HCT116 (cell line): Measurements from ENCODE around the gene KCNJ4. TPM values are rescaled to one million over a fixed set of nuclear protein-coding genes. Genes with fewer than 3 reads are reported as not detected.

Experiments
- ATAC-seq: fragments of 200-7000 bp; cut with Tn5 transposase; 2 replicates; pipeline ENCODE4 v1.9.1; 2020; ENCODE audit warnings: mild to moderate bottlenecking, moderate library complexity
- BruUV-seq: library from RNA; stranded (reverse); fragments of 400-500 nt; replicated peaks from 2 replicates; lab custom pipeline; 2021; lab: Mats Ljungman, UMichigan
- CTCF ChIA-PET: fragments of 300-600 bp; sonication (Branson Sonifier 250); formaldehyde crosslinking; loops from one replicate; lab custom pipeline; 2021; ENCODE audit warnings: antibody characterized with exemption; lab: Charles Lee
- POLR2A ChIA-PET: fragments of 300-600, 350-600 bp; sonication (Branson Sonifier 250); formaldehyde crosslinking; loops from one replicate; lab custom pipeline; 2021; ENCODE audit warnings: antibody characterized with exemption; lab: Charles Lee
- RAD21 ChIA-PET, 2 experiments: fragments of 300-600 bp; sonication (Branson Sonifier 250); formaldehyde crosslinking; loops; one replicate each; lab custom pipeline; 2023; ENCODE audit warnings: low total read pairs in 2 of 2; ENCODE audit not compliant: uncharacterized antibody in 2 of 2, unreplicated experiment in 2 of 2, low non-redundant PET in 1 of 2; lab: Charles Lee
- DNase-seq: peaks from one replicate; pipeline ENCODE4 v3.0.0-alpha.2; 2010; ENCODE audit warnings: low read depth, low spot score
- H2AFZ ChIP-seq: fragments of 200-600 bp; shearing (Covaris generic), sonication (generic); 2 replicates; pipeline ENCODE4 v1.6.1; 2017; ENCODE audit warnings: low read depth, mixed run types, mixed read lengths, antibody characterized with exemption, low read length; ENCODE audit not compliant: poor library complexity, severe bottlenecking
- H3K27ac ChIP-seq: 2 replicates; pipeline ENCODE4 v1.5.1; 2012; ENCODE audit warnings: low read depth, low read length
- H3K27me3 ChIP-seq: fragments of 200-600 bp; sonication (generic); 2 replicates; pipeline ENCODE4 v1.6.1; 2016; ENCODE audit warnings: mixed run types, low read length, mixed read lengths; ENCODE audit not compliant: insufficient read depth
- H3K36me3 ChIP-seq, 2 experiments: fragments of 200-500 bp in 1 of 2; fragments of 200-600 bp in 1 of 2; sonication (Bioruptor generic) in 1 of 2; sonication (generic) in 1 of 2; 2 replicates each; pipeline versions ENCODE4 v1.5.1 to v1.6.1; 2014 to 2016; ENCODE audit warnings: low read length in 2 of 2, inconsistent platforms in 1 of 2, mixed read lengths in 1 of 2, mixed run types in 1 of 2; ENCODE audit not compliant: insufficient read depth in 2 of 2, control insufficient read depth in 1 of 2
- H3K4me1 ChIP-seq, 2 experiments: fragments of 200-600 bp in 1 of 2; sonication (generic) in 1 of 2; 2 replicates each; pipeline versions ENCODE4 v1.5.1 to v1.6.1; 2012 to 2017; ENCODE audit warnings: low read length in 2 of 2, inconsistent platforms in 1 of 2, mild to moderate bottlenecking in 1 of 2, mixed read lengths in 1 of 2, mixed run types in 1 of 2, moderate library complexity in 1 of 2; ENCODE audit not compliant: insufficient read depth in 2 of 2, control insufficient read depth in 1 of 2
- H3K4me2 ChIP-seq: fragments of 200-600 bp; sonication (generic); 2 replicates; pipeline ENCODE4 v1.6.1; 2017; ENCODE audit warnings: mixed run types, low read length, mixed read lengths
- H3K4me3 ChIP-seq, 2 experiments: fragments of 200-600 bp in 1 of 2; sonication (generic) in 1 of 2; replicated peaks in 1 of 2; 2 replicates each; pipeline ENCODE4 v1.5.1; 2011 to 2016; ENCODE audit warnings: low read length in 2 of 2, control low read depth in 1 of 2, low read depth in 1 of 2, mild to moderate bottlenecking in 1 of 2, mixed read lengths in 1 of 2, mixed run types in 1 of 2
- H3K79me2 ChIP-seq: fragments of 200-600 bp; sonication (generic); 2 replicates; pipeline ENCODE4 v1.6.1; 2017; ENCODE audit warnings: mild to moderate bottlenecking, mixed run types, low read length, moderate library complexity, mixed read lengths; ENCODE audit not compliant: insufficient read depth
- H3K9ac ChIP-seq: fragments of 200-600 bp; sonication (generic); 2 replicates; pipeline ENCODE4 v1.6.1; 2016; ENCODE audit warnings: low read length, mixed read lengths
- H3K9me2 ChIP-seq: fragments of 200-600 bp; sonication (generic), shearing (Covaris generic); 2 replicates; pipeline ENCODE4 v1.6.1; 2017; ENCODE audit warnings: mixed run types, mild to moderate bottlenecking, moderate library complexity; ENCODE audit not compliant: insufficient read depth
- H3K9me3 ChIP-seq, 2 experiments: fragments of 200-500 bp in 1 of 2; fragments of 200-600 bp in 1 of 2; sonication (Bioruptor generic) in 1 of 2; sonication (generic) in 1 of 2; 2 replicates each; pipeline ENCODE4 v1.6.1; 2014 to 2017; ENCODE audit warnings: low read length in 2 of 2, mixed read lengths in 2 of 2, inconsistent platforms in 1 of 2, low read depth in 1 of 2, mild to moderate bottlenecking in 1 of 2, mixed run types in 1 of 2, moderate library complexity in 1 of 2; ENCODE audit not compliant: control insufficient read depth in 1 of 2, insufficient read depth in 1 of 2
- H4K20me1 ChIP-seq: fragments of 200-600 bp; sonication (generic), shearing (Covaris generic); 2 replicates; pipeline ENCODE4 v1.6.1; 2017; ENCODE audit warnings: mixed run types, mild to moderate bottlenecking, moderate library complexity; ENCODE audit not compliant: insufficient read depth
- ATF3 ChIP-seq: IDR thresholded peaks from 2 replicates; pipeline ENCODE4 v1.6.1; 2012
- EZH2phosphoT487 ChIP-seq: fragments of 200-600 bp; IDR thresholded peaks from 2 replicates; pipeline ENCODE4 v1.6.1; 2018; ENCODE audit warnings: antibody characterized with exemption, borderline replicate concordance
- intact Hi-C: fragments of 100-400 bp; cut with micrococcal nuclease; formaldehyde crosslinking; loops from 2 replicates; pipeline ENCODE4 v1.10.0; 2022
- total RNA-seq: library from RNA; stranded (reverse); gene quantifications from one replicate; pipeline ENCODE4 v1.2.1, GENCODE V29; 2021; ENCODE audit not compliant: unreplicated experiment

KCNJ4 gene
- total RNA-seq, 1 experiment from 2014 or later: not detected

DNA sequence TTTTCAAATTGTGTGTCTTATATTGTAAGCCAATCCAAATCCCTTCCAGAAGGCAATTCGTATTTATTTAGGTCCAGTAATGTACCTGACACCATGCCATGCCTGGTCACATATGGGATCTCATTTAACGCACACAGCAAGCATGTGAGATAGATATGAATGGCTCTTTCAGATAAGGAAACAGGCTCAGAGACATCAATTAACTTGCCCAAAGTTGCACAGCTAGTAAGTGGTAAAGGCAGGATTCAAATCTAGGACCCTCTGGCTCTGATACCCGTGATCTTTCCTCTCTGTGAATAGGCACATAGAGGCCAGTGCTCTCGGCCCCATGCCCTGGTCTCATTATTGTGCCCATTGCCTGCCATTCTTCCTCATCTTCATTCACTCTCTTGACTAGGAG is 34.3 kb downstream of the KCNJ4 start:
- CTCF ChIA-PET: no interaction called here

DNA sequence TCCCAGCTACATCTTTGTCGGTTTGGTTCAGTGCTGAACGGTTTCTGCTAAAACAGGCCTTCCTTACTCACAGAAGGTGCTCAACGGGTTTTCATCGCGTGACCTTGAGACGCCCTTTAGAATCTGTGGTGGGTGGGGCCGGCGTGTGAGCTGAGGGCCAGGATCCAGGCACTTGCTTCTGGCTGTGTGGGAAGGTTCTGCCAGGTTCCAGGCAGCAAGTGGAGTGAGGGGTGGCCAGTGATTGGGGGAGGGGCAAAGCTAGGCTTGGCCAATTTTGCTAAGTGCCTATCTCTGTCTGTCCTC is 35.2 kb downstream of the KCNJ4 start:
- H3K4me3 ChIP-seq: no peak overlapping the region
- ChIA-PET POLR2A (interaction anchor here (0.6 kb wide), 1 partner anchor 9 kb away, joined by 3 read pairs; no protein-coding TSS in a partner anchor), RAD21 (no interaction called here), CTCF (no interaction called here)
- no peaks in the 10 kb centered on the region for H3K36me3 ChIP-seq
- no peak overlapping the region for H3K27ac ChIP-seq
- no peak for ATAC-seq
- BruUV-seq: no TSS peak
- no peaks in the 10 kb centered on the region for H4K20me1 ChIP-seq
- H3K9me3 ChIP-seq: no peaks in the 10 kb centered on the region
- H3K4me1 ChIP-seq: peaks cover 10 to 33% of the 10 kb centered on the region in 2 experiments
- TF ChIP-seq EZH2phosphoT487: no peak
- H3K9me2 ChIP-seq: no peaks in the 10 kb centered on the region
- no peak overlapping the region for H3K4me2 ChIP-seq
- H3K27me3 ChIP-seq: no peaks in the 10 kb centered on the region
- intact Hi-C loops: no loop called here
- no peak overlapping the region for H2AFZ ChIP-seq
- H3K9ac ChIP-seq: no peak overlapping the region
- no peak for DNase-seq
- no peaks in the 10 kb centered on the region for H3K79me2 ChIP-seq

More for the DNA sequence above, 34.3 kb downstream of the KCNJ4 start:
- Histone ChIP-seq H4K20me1 (no peaks in the 10 kb centered on the region), H3K4me1 (peaks cover 10 to 35% of the 10 kb centered on the region in 2 experiments), H3K9ac (no peak overlapping the region), H3K79me2 (no peaks in the 10 kb centered on the region), H3K36me3 (no peaks in the 10 kb centered on the region), H2AFZ (no peak overlapping the region), H3K27me3 (no peaks in the 10 kb centered on the region), H3K27ac (no peak overlapping the region), H3K9me2 (no peaks in the 10 kb centered on the region), H3K4me3 (no peak overlapping the region), H3K9me3 (no peaks in the 10 kb centered on the region), H3K4me2 (no peak overlapping the region)
- ChIA-PET RAD21 (no interaction called here), POLR2A (no interaction called here)
- DNase-seq (no peak), ATAC-seq (no peak)
- no peak for TF ChIP-seq ATF3
- intact Hi-C loops: no loop called here
- BruUV-seq: no TSS peak
